NCI-H1417 treated with DMSO at 0.1 percent for 48 hours (cell line): ENCODE data around the gene CCT8.
A peak's percentile ranks its signal among the peaks of the same experiment; 100 is the strongest.

Experiments used
- DNase-seq: peaks from one replicate; lab custom pipeline; 2025; lab: John Stamatoyannopoulos, UW

Gene CCT8, protein sequence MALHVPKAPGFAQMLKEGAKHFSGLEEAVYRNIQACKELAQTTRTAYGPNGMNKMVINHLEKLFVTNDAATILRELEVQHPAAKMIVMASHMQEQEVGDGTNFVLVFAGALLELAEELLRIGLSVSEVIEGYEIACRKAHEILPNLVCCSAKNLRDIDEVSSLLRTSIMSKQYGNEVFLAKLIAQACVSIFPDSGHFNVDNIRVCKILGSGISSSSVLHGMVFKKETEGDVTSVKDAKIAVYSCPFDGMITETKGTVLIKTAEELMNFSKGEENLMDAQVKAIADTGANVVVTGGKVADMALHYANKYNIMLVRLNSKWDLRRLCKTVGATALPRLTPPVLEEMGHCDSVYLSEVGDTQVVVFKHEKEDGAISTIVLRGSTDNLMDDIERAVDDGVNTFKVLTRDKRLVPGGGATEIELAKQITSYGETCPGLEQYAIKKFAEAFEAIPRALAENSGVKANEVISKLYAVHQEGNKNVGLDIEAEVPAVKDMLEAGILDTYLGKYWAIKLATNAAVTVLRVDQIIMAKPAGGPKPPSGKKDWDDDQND

DNA sequence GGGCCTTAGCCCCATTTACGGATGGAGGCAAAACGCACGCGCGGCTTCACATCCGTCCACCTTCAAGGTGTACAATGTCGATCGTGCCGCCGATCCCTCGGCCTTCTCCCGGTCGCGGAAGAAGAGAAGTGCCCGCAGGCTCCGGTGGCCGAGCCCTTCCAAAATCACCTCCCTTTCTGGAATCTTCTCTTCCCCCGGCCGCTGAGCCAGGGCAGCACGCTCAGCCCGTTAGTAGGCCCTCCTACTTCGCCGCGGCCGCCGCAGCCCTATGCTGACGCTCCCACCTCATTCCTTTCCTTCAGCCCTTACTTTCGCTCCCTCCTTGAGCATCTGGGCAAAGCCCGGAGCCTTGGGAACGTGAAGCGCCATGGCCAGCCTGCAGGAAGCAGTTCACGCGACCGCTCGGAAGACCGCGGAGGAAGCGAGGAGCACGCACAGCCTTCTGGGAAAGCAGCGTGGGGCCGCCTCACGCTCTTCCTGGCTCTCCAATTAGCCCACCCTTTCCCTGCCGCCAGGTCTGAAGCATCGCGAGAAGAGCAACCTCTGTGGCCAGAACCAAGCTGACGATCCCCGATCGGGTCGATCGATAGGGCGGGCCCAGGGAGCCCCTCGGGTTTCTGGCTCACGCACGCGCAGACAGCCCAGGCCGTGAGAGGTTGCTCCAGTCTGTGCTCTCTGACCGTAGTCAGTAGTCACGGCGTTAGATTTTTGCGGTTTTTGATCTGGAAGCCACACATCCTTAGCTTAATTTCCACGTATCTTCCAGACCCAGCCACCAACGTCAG lies at the start of gene CCT8:
TSS of gene CCT8 (minus strand) at position 427 of the 785 bp plus-strand sequence. CDS start at position 369, 58 bp downstream.
- DNase-seq: peak; percentile 95

DNA sequence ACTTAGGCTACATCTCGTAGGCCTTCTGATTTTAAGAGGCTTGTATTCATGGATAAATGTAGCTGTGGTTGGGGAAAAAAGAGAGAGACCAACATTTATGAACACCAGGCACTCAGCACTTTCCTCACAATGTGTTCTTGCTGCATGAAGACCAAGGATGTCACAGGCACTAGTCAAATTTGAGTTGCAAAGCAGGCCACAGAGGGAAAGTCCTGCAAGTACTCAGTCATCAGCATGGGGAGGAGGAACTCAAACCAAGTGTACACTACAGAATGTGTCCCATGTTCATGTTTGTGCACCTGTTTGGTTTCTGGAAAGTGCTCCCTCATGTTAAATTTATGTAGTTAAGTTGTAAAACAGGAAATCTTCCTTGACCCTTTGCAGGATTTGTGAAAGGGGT lies 48.3 kb upstream of the CCT8 start:
- no peak for DNase-seq

DNA sequence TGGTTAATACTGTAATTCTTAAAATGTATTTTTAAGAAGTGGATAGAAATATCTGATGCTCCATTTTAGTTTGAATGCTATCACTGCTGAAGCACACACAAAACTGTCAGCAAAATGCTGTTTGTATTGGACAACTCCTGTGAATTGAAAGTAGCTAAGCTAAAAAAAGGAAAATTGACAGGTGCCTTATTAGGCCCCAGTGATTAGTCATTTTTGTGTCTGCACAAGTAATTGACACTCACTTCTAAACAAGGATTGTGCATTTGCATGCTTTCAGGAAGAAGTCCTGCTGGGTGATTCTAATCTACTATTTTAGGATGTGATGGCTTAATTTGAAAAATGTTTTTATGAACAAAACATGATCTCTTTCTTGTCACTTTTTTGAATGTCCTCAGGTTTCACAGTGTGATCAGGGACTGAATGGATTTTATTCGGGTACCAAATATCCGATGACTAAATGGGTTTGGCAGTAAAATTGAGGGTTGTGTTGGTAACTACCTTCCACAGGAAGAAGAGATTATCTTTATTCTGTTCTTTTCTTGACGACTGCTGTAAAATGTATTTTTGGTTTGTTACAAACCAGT lies 44.0 kb upstream of the CCT8 start:
- no peak for DNase-seq

DNA sequence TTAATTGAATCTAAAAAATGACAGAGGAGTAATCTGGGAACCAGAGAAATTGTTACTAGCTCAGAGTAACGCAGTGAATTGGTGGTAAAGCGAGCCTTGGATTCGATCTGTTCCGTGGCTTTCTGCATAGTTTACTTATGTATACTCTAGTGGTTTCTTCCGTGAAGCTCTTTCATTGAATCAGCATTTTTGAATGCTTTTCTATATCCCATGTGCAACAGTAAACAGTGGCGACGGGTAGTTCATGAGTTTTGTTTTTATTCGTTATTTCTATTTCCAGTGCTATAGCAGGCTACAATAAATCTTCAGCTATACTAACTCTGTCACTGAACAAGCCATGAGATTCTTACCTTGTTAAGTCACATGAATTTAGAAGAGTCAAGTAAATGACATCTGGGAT lies 42.5 kb upstream of the CCT8 start:
- DNase-seq: no peak

DNA sequence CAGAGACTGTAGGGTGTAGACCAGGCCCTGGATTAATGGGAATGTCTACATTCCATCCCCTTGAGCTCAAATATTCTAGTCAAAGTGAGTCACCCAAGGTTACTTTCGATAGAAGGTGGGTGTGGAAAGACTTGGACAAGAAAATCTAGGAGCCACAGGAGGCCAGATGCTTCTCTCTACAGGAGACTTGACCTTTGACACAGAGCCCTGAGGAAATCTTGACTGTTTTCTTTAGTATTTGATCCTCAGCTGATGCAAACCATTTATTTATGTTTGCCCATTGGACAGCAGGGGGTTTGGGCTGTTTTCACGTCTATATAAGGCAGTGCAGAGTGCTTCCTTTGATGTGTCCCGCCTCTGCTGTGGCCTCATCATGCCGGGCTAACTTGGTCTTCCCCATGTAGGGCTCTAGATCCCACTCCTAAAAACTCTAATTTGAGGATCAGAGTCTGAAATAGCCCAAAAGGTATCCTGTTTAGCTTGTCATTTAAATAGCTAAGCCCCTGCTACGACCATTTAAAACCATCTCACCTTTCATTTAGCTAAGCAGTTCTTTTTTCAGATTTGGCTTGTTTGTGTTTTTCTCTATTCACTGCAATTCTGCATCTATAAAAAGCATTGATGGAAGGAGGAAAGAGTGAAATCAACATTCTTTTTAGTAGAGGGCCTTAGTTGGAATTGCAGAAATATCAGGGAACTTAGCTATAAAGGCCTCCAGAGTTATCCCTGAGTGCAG lies 41.5 kb upstream of the CCT8 start:
- no peak for DNase-seq

DNA sequence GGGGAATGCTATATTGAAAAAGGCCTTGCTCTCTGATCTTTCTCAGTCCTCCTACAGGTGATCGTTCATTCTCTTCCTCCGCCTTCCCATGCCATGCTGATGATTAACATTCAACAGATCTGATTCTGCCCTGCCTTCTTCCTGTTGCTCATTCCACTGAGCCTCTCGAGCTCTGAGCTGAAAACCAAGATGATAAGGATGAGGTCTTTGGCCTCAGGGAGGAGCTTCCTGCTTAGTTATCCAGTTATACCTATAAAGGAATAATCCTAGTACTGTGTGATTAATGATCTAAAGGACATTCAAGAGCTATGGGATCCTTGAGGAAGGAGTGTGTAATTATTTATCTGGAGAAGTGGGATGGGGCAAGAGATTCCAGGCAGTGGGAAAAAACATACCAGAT lies 31.8 kb upstream of the CCT8 start:
- DNase-seq: no peak

GRCh38 chr21:29104239-29104708 lies 30.8 kb upstream of the CCT8 start:
- DNase-seq: no peak

GRCh38 chr21:29102791-29103257 lies 29.4 kb upstream of the CCT8 start:
- no peak for DNase-seq

- no peak for DNase-seq
Observed at GRCh38 chr21:29098156-29098555, 24.7 kb upstream of the CCT8 start.

- DNase-seq: no peak
Observed at GRCh38 chr21:29096218-29097015, 23.0 kb upstream of the CCT8 start.

GRCh38 chr21:29092102-29092959 lies 18.9 kb upstream of the CCT8 start:
- DNase-seq: no peak

- DNase-seq: no peak
Observed at GRCh38 chr21:29091033-29091432, 17.6 kb upstream of the CCT8 start.

DNA sequence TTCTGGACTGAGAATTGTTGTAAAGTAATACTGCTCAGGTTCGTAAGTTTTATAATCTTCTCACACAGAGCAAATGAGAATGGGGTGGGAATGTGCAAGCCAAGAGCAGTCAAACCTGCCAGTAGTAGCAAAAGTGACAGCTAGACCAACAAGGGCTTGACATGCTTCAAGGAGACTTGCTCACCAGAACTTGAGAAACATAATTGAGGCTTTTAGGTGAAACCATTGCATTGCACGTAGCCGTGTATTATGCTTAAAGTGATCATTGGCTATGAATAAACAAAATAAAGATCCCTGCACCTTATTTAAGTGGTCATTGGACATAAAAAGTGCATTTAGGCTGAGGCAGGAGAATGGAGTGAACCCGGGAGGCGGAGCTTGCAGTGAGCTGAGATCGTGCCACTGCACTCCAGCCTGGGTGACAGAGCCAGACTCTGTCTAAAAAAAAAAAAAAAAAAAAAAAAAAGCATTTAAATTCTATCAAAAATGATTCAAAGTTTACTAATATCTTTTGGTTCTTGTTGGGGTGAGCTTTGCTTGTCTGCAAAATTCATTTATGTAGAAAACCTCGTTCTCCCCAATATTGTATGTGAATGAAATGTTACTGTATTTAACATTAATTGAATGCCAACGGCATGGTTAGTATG lies 11.8 kb upstream of the CCT8 start:
- no peak for DNase-seq

DNA sequence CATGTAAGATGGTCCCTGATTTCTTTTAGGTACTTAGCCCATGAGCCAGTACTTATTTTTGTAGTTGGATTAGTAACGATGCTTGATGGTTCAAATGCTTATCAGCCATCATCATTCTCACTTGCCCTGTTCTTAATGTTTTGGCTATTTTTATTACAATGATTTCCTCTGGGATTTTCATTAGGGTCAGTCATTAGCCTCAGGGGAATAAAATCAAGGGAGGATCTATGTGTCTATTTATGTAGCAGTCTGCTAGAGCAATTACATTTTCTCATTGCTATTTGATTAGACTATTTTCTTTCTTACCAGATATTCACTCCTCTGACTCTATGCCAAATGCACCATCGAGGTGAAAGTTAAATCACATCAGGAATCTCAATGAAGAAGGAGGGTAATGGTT lies 10.9 kb upstream of the CCT8 start:
- no peak for DNase-seq

GRCh38 chr21:29083306-29083705 lies 9.9 kb upstream of the CCT8 start:
- DNase-seq: no peak

- no peak for DNase-seq
Observed at GRCh38 chr21:29082046-29082815, 8.8 kb upstream of the CCT8 start.

DNA sequence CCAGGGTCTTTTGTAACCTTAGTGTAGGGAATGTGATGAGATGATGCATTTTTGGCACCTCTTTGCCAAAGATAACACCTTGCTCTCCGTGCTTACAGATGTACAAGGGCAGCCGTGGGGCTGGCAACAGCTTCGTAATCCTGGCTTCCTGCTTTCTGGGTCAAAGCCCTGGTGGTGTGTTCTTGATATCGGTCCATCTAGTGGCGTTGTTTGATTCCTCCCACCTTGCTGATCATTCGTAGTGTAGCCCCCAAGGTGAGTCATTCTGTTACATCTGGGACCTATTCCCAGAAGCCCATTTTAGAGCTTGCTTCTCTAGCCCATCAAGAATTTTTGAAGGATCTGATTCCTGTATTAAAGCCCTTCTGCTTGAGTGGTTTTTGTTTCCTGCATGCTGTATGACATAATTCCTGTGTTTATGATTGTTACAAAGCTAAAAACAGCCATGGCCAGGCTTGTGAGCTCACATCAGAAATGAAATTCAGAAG lies 7.0 kb upstream of the CCT8 start:
- no peak for DNase-seq
